Activated T-helper 2 cell treated with anti-CD3 and anti-CD28 coated beads, Interferon-gamma antibody, Interleukin-2, Interleukin-4, amounts not matched to agents 10 μg/mL and 5 μg/mL and 100 μg/mL, durations not matched to agents 14 hours and 24 hours and 36 hours (primary cell): Measurements from ENCODE around the gene CPT1C. TPM values are rescaled to one million over a fixed set of nuclear protein-coding genes. Genes with fewer than 3 reads are reported as not detected.
"Not testable (repeated sequence)": the region's sequence is repeated elsewhere in the genome, so short reads cannot be mapped to it uniquely, and the experiment has no call there.

Source experiments
- DNase-seq: peaks from one replicate; pipeline ENCODE4 v3.0.0; 2021; ENCODE audit warnings: low spot score
- H3K27ac Mint-ChIP-seq: one replicate; pipeline ENCODE4 v1.8.0; 2021; ENCODE audit warnings: mixed read lengths
- H3K27me3 Mint-ChIP-seq: one replicate; pipeline ENCODE4 v1.8.0; 2021; ENCODE audit warnings: low read depth, mixed read lengths
- H3K36me3 Mint-ChIP-seq: one replicate; pipeline ENCODE4 v1.8.0; 2021; ENCODE audit warnings: low read depth, mixed read lengths
- H3K4me1 Mint-ChIP-seq: one replicate; pipeline ENCODE4 v1.8.0; 2021; ENCODE audit warnings: low read depth, mixed read lengths
- H3K4me3 Mint-ChIP-seq: one replicate; pipeline ENCODE4 v1.8.0; 2021; ENCODE audit warnings: low read depth, mild to moderate bottlenecking, moderate library complexity, mixed read lengths
- H3K9me3 Mint-ChIP-seq: one replicate; pipeline ENCODE4 v1.8.0; 2021; ENCODE audit warnings: mixed read lengths
- intact Hi-C: fragments of 100-400 bp; cut with micrococcal nuclease; formaldehyde crosslinking; loops from one replicate; pipeline ENCODE4 v1.15.1; 2023
- total RNA-seq: library from RNA; stranded (reverse); gene quantifications from 2 replicates; pipeline ENCODE4 v1.2.3, GENCODE V29; 2022

The CPT1C gene
- total RNA-seq, 1 donor from 2014 or later: 2.9 TPM

DNA sequence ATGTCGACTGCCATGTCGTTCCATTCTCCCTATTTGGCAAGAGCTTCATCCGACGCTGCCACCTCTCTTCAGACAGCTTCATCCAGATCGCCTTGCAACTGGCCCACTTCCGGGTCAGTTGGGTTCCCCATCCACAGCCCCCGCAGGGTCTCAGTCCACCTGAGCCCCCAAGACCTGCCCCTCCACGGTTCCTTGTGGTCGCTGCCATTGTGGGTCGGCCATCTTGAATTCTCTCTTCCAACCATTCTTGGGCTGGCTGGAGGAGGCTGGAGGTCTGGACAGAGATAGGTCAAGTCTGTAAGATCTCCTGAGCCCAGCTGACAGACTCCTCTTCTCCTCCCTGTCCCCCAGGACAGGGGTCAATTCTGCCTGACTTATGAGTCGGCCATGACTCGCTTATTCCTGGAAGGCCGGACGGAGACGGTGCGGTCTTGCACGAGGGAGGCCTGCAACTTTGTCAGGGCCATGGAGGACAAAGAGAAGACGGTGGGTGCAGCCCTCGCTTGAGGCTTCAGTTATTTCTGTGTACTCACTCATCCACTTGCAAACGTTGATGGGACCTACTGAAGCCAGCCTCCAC, 19.5 kb downstream of the CPT1C start:
- H3K27ac Mint-ChIP-seq: no peak overlapping the region
- no peak overlapping the region for H3K4me3 Mint-ChIP-seq
- no peaks in the 10 kb centered on the region for H3K9me3 Mint-ChIP-seq
- H3K36me3 Mint-ChIP-seq: no peaks in the 10 kb centered on the region
- no peaks in the 10 kb centered on the region for H3K27me3 Mint-ChIP-seq
- no peak for DNase-seq
- no peaks in the 10 kb centered on the region for H3K4me1 Mint-ChIP-seq
- intact Hi-C loops: no loop called here

GRCh38 chr19:49712397-49712859, 21.5 kb downstream of the CPT1C start:
- Mint-ChIP-seq H3K9me3 (no peaks in the 10 kb centered on the region), H3K27ac (no peak overlapping the region), H3K4me3 (no peak overlapping the region), H3K36me3 (no peaks in the 10 kb centered on the region), H3K27me3 (no peaks in the 10 kb centered on the region), H3K4me1 (peaks cover 3% of the 10 kb centered on the region)
- intact Hi-C loops: no loop called here
- no peak for DNase-seq

GRCh38 chr19:49713236-49713845, 22.4 kb downstream of the CPT1C start:
- H3K36me3 Mint-ChIP-seq: no peaks in the 10 kb centered on the region
- no peaks in the 10 kb centered on the region for H3K9me3 Mint-ChIP-seq
- no peaks in the 10 kb centered on the region for H3K27me3 Mint-ChIP-seq
- peaks cover 7% of the 10 kb centered on the region for H3K4me1 Mint-ChIP-seq
- H3K4me3 Mint-ChIP-seq: no peak overlapping the region
- no peak overlapping the region for H3K27ac Mint-ChIP-seq
- intact Hi-C loops: no loop called here
- DNase-seq: no peak

DNA sequence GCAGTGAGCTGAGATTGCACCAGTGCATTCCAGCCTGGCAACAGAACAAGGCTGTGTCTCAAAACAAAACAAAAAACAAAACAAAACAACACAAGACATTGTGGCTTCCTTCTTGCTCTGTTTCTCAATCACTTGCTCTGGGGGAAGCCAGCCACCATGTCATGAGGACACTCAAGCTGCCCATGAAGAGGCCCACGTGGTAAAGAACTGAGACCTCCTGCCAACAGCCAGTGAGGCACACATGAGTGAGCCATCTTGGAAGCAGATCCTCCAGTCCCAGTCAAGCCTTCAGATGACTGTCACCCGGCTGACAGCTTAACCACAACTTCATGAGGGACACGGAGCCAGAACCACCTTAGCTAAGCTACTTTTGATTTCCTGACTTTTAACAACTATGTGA, 25.2 kb downstream of the CPT1C start:
- DNase-seq: no peak
- H3K27ac Mint-ChIP-seq: no peak overlapping the region
- no peaks in the 10 kb centered on the region for H3K9me3 Mint-ChIP-seq
- no peaks in the 10 kb centered on the region for H3K27me3 Mint-ChIP-seq
- H3K36me3 Mint-ChIP-seq: no peaks in the 10 kb centered on the region
- H3K4me3 Mint-ChIP-seq: no peak overlapping the region
- peaks cover 7% of the 10 kb centered on the region for H3K4me1 Mint-ChIP-seq
- intact Hi-C loops: no loop called here

GRCh38 chr19:49718511-49718910, 27.6 kb downstream of the CPT1C start:
- intact Hi-C loops: no loop called here
- no peaks in the 10 kb centered on the region for H3K27me3 Mint-ChIP-seq
- peak overlapping the region; percentile 17 for H3K4me3 Mint-ChIP-seq
- no peaks in the 10 kb centered on the region for H3K36me3 Mint-ChIP-seq
- no peak for DNase-seq
- H3K9me3 Mint-ChIP-seq: no peaks in the 10 kb centered on the region
- peaks cover 7% of the 10 kb centered on the region for H3K4me1 Mint-ChIP-seq
- H3K27ac Mint-ChIP-seq: no peak overlapping the region

GRCh38 chr19:49718991-49719390, 28.1 kb downstream of the CPT1C start:
- peaks cover 7% of the 10 kb centered on the region for H3K4me1 Mint-ChIP-seq
- intact Hi-C loops: no loop called here
- H3K27ac Mint-ChIP-seq: no peak overlapping the region
- H3K27me3 Mint-ChIP-seq: no peaks in the 10 kb centered on the region
- peak overlapping the region; percentile 8 for H3K4me3 Mint-ChIP-seq
- no peaks in the 10 kb centered on the region for H3K36me3 Mint-ChIP-seq
- no peak for DNase-seq
- no peaks in the 10 kb centered on the region for H3K9me3 Mint-ChIP-seq

- H3K27me3 Mint-ChIP-seq, intact Hi-C loops, H3K36me3 Mint-ChIP-seq, H3K4me1 Mint-ChIP-seq, H3K27ac Mint-ChIP-seq, H3K9me3 Mint-ChIP-seq, H3K4me3 Mint-ChIP-seq, DNase-seq: not testable (repeated sequence)
Observed at GRCh38 chr19:49719420-49719819, 28.5 kb downstream of the CPT1C start.

GRCh38 chr19:49727217-49728030, 36.5 kb downstream of the CPT1C start:
- Mint-ChIP-seq H3K4me3 (no peak overlapping the region), H3K9me3 (no peaks in the 10 kb centered on the region), H3K27me3 (no peaks in the 10 kb centered on the region), H3K4me1 (no peaks in the 10 kb centered on the region), H3K36me3 (no peaks in the 10 kb centered on the region), H3K27ac (no peak overlapping the region)
- DNase-seq: no peak
- intact Hi-C loops: no loop called here

GRCh38 chr19:49730166-49730565, 39.2 kb downstream of the CPT1C start:
- Mint-ChIP-seq H3K9me3 (no peaks in the 10 kb centered on the region), H3K4me1 (no peaks in the 10 kb centered on the region), H3K36me3 (no peaks in the 10 kb centered on the region), H3K4me3 (no peak overlapping the region), H3K27ac (no peak overlapping the region), H3K27me3 (no peaks in the 10 kb centered on the region)
- intact Hi-C loops: no loop called here
- DNase-seq: no peak

DNA sequence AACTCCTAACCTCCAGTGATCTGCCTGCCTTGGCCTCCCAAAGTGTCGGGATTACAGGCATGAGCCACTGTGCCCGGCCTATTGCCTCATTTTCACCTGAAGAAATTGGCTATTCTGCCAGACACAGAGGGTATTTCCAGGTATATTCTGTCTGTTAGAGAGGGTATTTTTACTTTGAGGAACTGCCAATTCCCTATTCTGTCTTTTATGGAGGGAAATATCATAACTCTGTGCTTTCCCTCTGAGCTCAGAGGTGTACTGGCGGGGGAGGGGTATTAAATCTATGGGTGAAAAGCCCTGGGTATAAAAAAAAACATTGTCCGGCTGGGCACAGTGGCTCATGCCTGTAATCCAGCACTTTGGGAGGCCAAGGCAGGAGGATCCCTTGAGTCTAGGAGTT, 47.4 kb downstream of the CPT1C start:
- Mint-ChIP-seq H3K4me1 (no peaks in the 10 kb centered on the region), H3K27me3 (no peaks in the 10 kb centered on the region), H3K9me3 (no peaks in the 10 kb centered on the region), H3K36me3 (no peaks in the 10 kb centered on the region), H3K4me3 (no peak overlapping the region), H3K27ac (no peak overlapping the region)
- intact Hi-C loops: no loop called here
- no peak for DNase-seq

DNA sequence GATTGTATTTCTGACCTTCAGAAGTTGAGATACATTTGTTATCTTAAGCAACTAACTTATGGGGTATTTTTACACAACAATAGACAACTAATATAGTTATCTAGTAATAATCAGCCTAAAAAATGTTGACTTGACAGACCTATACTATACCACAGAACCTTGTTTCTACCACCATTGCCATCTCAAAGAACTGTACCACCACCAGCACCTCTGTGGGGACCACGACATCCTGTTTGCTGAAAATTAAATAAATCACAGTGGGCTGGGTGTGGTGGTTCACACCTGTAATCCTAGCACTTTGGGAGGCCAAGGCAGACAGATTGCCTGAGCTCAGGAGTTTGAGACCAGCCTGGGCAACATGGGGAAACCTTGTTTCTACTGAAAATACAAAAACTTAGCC, 48.2 kb downstream of the CPT1C start:
- no peaks in the 10 kb centered on the region for H3K27me3 Mint-ChIP-seq
- no peaks in the 10 kb centered on the region for H3K4me1 Mint-ChIP-seq
- H3K27ac Mint-ChIP-seq: no peak overlapping the region
- no peaks in the 10 kb centered on the region for H3K36me3 Mint-ChIP-seq
- intact Hi-C loops: no loop called here
- DNase-seq: no peak
- no peak overlapping the region for H3K4me3 Mint-ChIP-seq
- H3K9me3 Mint-ChIP-seq: no peaks in the 10 kb centered on the region

DNA sequence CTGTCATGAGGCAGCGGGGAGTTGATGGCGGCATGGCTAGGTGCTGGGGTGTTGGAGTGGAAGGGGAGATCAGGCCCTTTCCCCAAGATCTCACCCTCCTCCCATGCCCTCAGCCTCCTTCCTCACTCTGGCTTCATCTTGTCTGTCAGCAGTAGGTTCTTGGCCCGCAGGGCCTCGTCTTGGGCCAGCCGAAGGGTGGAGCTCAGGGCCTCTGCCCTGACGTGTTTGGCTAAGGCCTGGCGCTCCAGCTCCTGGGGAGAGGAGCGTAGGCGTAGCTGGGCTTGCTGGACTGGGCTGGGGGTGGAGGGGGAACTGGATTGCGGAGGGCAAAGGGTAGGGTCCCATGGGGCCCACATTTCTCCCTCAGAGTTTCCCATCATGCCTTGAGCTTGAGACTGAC, 49.0 kb downstream of the CPT1C start:
- H3K4me3 Mint-ChIP-seq: no peak overlapping the region
- intact Hi-C loops: no loop called here

GRCh38 chr19:49741210-49741844, 50.4 kb downstream of the CPT1C start:
- intact Hi-C loops: no loop called here
- Mint-ChIP-seq H3K36me3 (no peaks in the 10 kb centered on the region), H3K27ac (no peak overlapping the region), H3K27me3 (no peaks in the 10 kb centered on the region), H3K4me1 (no peaks in the 10 kb centered on the region), H3K4me3 (no peak overlapping the region), H3K9me3 (no peaks in the 10 kb centered on the region)
- no peak for DNase-seq

More for the DNA sequence above, 49.0 kb downstream of the CPT1C start:
- Mint-ChIP-seq H3K9me3 (no peaks in the 10 kb centered on the region), H3K36me3 (no peaks in the 10 kb centered on the region), H3K27ac (no peak overlapping the region), H3K27me3 (no peaks in the 10 kb centered on the region), H3K4me1 (no peaks in the 10 kb centered on the region)
- DNase-seq: no peak
